HepG2 (cell line): Measurements from ENCODE around the gene SMAD7. TPM values are rescaled to one million over a fixed set of nuclear protein-coding genes. Genes with fewer than 3 reads are reported as not detected.

ENCODE experiments used
- ADNP ChIP-seq: sonication (generic); formaldehyde crosslinking; IDR thresholded peaks from 2 replicates; pipeline ENCODE4 v1.4.0; 2020; ENCODE audit warnings: missing genetic modification reagents
- ATAD3A ChIP-seq: sonication (generic); formaldehyde crosslinking; IDR thresholded peaks from 2 replicates; pipeline ENCODE4 v1.4.0; 2020; ENCODE audit warnings: missing genetic modification reagents
- CREB3 ChIP-seq: sonication (generic); formaldehyde crosslinking; IDR thresholded peaks from 2 replicates; pipeline ENCODE4 v1.5.0; 2020; ENCODE audit warnings: missing genetic modification reagents
- FIP1L1 ChIP-seq: fragments of 200-400 bp; formaldehyde crosslinking; IDR thresholded peaks from 2 replicates; pipeline ENCODE4 v1.6.1; 2018; ENCODE audit warnings: low read depth, mild to moderate bottlenecking, low read length, moderate library complexity, borderline replicate concordance; ENCODE audit not compliant: insufficient read depth
- FOSL1 ChIP-seq: sonication (generic); formaldehyde crosslinking; IDR thresholded peaks from 2 replicates; pipeline ENCODE4 v1.9.0; 2021; ENCODE audit warnings: missing genetic modification reagents, borderline replicate concordance
- IRF9 ChIP-seq: sonication (generic); formaldehyde crosslinking; IDR thresholded peaks from 2 replicates; pipeline ENCODE4 v1.8.0; 2022; ENCODE audit warnings: missing genetic modification reagents, mild to moderate bottlenecking, borderline replicate concordance
- KMT2B ChIP-seq: IDR thresholded peaks from 2 replicates; pipeline ENCODE4 v1.6.1; 2016; ENCODE audit warnings: missing genetic modification reagents, missing compliant biosample characterization
- MLXIP ChIP-seq: sonication (generic); formaldehyde crosslinking; IDR thresholded peaks from 2 replicates; pipeline ENCODE4 v1.9.0; 2021; ENCODE audit warnings: missing genetic modification reagents, borderline replicate concordance
- MXD1 ChIP-seq: sonication (generic); formaldehyde crosslinking; IDR thresholded peaks from 2 replicates; pipeline ENCODE4 v1.4.0; 2020; ENCODE audit warnings: mild to moderate bottlenecking, missing genetic modification reagents
- NCOA1 ChIP-seq: sonication (generic); formaldehyde crosslinking; IDR thresholded peaks from 2 replicates; pipeline ENCODE4 v1.9.0; 2021; ENCODE audit warnings: missing genetic modification reagents
- POGZ ChIP-seq: sonication (generic); formaldehyde crosslinking; IDR thresholded peaks from 2 replicates; pipeline ENCODE4 v1.4.0; 2020; ENCODE audit warnings: mild to moderate bottlenecking, missing genetic modification reagents
- PTBP1 ChIP-seq: fragments of 200-400 bp; formaldehyde crosslinking; IDR thresholded peaks from 2 replicates; pipeline ENCODE4 v1.6.1; 2018; ENCODE audit warnings: low read length, low read depth; ENCODE audit not compliant: poor library complexity, severe bottlenecking
- SOX5 ChIP-seq: IDR thresholded peaks from 2 replicates; pipeline ENCODE4 v1.6.1; 2016; ENCODE audit warnings: borderline replicate concordance
- ZFX ChIP-seq: sonication (generic); formaldehyde crosslinking; IDR thresholded peaks from 2 replicates; pipeline ENCODE4 v1.4.0; 2020; ENCODE audit warnings: mild to moderate bottlenecking, low read depth, missing genetic modification reagents, moderate library complexity
- ZFYVE20 ChIP-seq: sonication (generic); formaldehyde crosslinking; IDR thresholded peaks from 2 replicates; pipeline ENCODE4 v1.8.0; 2023; ENCODE audit warnings: low read depth, mild to moderate bottlenecking, moderate library complexity, missing genetic modification reagents, borderline replicate concordance
- ZMAT5 ChIP-seq: sonication (generic); formaldehyde crosslinking; IDR thresholded peaks from 2 replicates; pipeline ENCODE4 v1.5.0; 2020; ENCODE audit warnings: mild to moderate bottlenecking, low read depth, missing genetic modification reagents, borderline replicate concordance
- ZMYM3 ChIP-seq: sonication (generic); formaldehyde crosslinking; IDR thresholded peaks from 2 replicates; pipeline ENCODE4 v1.5.1; 2020; ENCODE audit warnings: mild to moderate bottlenecking, missing genetic modification reagents
- ZNF557 ChIP-seq: sonication (generic); formaldehyde crosslinking; IDR thresholded peaks from 2 replicates; pipeline ENCODE4 v1.4.0; 2020; ENCODE audit warnings: missing genetic modification reagents
- ZNF639 ChIP-seq: conservative IDR thresholded peaks from 2 replicates; pipeline ENCODE4 v1.6.1; 2018; ENCODE audit warnings: missing genetic modification reagents
- ZSCAN22 ChIP-seq: sonication (generic); formaldehyde crosslinking; IDR thresholded peaks from 2 replicates; pipeline ENCODE4 v1.4.0; 2020; ENCODE audit warnings: mild to moderate bottlenecking, missing genetic modification reagents
- ZSCAN25 ChIP-seq: sonication (generic); formaldehyde crosslinking; IDR thresholded peaks from 2 replicates; pipeline ENCODE4 v1.8.0; 2022; ENCODE audit warnings: mild to moderate bottlenecking, missing genetic modification reagents
- polyA plus RNA-seq, 8 experiments: library from polyadenylated mRNA; depleted of rRNA in 3 of 8; stranded (reverse) in 7 of 8; unstranded in 1 of 8; fragments of >200 nt; fragmentation: Illumina TruSeq in 4 of 8; extraction: Trizol in 4 of 8; gene quantifications; 2 replicates each; pipeline versions ENCODE4 v1.2.1 to v1.2.3, GENCODE V29; 2011 to 2016; ENCODE audit warnings: low read depth in 4 of 8, missing spikeins in 1 of 8, mixed read lengths in 1 of 8; ENCODE audit not compliant: insufficient read depth in 1 of 8
- total RNA-seq, 5 experiments: library from RNA; depleted of rRNA; stranded (reverse); fragments of >200 nt; fragmentation: Illumina TruSeq; extraction: Trizol; gene quantifications; 2 replicates each; pipeline ENCODE4 v1.2.3, GENCODE V29; 2016; ENCODE audit warnings: low read depth in 1 of 5

The SMAD7 gene
- total and polyA plus RNA-seq, 2 of the 13 experiments (the other 11 are each of a cell fraction or from before 2014, with no cell fraction given): 17.4 to 24.7 TPM

- TF ChIP-seq ZSCAN25 (CRISPR knock-in tag): no peak
- no peak for TF ChIP-seq SOX5 (CRISPR knock-in tag)
- TF ChIP-seq POGZ (CRISPR knock-in tag): no peak
- TF ChIP-seq IRF9 (CRISPR knock-in tag): no peak
- no peak for TF ChIP-seq FIP1L1
- TF ChIP-seq ZMYM3 (CRISPR knock-in tag): peak; percentile 97
- no peak for TF ChIP-seq KMT2B
- TF ChIP-seq NCOA1: no peak
- peak; percentile 9 for TF ChIP-seq PTBP1
- TF ChIP-seq ZSCAN22 (CRISPR knock-in tag): no peak
- TF ChIP-seq ADNP: peak; percentile 95
- no peak for TF ChIP-seq ZFX (CRISPR knock-in tag)
- no peak for TF ChIP-seq ATAD3A (CRISPR knock-in tag)
- TF ChIP-seq ZMAT5: no peak
- TF ChIP-seq FOSL1 (CRISPR knock-in tag): no peak
- TF ChIP-seq ZFYVE20 (CRISPR knock-in tag): no peak
- TF ChIP-seq MXD1 (CRISPR knock-in tag): no peak
- no peak for TF ChIP-seq ZNF557
- TF ChIP-seq MLXIP (CRISPR knock-in tag): no peak
- no peak for TF ChIP-seq ZNF639 (CRISPR knock-in tag)
- no peak for TF ChIP-seq CREB3 (CRISPR knock-in tag)
These were observed 54.4 kb downstream of the SMAD7 start (continued) for GRCh38 chr18:48896326-48896874.
